DND-41 (cell line): ENCODE results near the gene PABPN1L.

Source experiments
- ATAC-seq: fragments of 200-7000 bp; cut with Tn5 transposase; 3 replicates; pipeline ENCODE4 v1.9.1; 2021; ENCODE audit warnings: low read depth; ENCODE audit not compliant: insufficient read depth
- DNase-seq: peaks from one replicate; pipeline ENCODE4 v3.0.0-alpha.2; 2020
- H2AFZ ChIP-seq: 2 replicates; pipeline ENCODE4 v1.6.0; 2012; ENCODE audit warnings: low read depth, low read length
- H3K27ac ChIP-seq: 2 replicates; pipeline ENCODE4 v1.5.1; 2012; ENCODE audit warnings: low read length, inconsistent platforms
- H3K27me3 ChIP-seq: fragments of 200-600 bp; sonication (generic); 2 replicates; pipeline ENCODE4 v1.6.0; 2012; ENCODE audit warnings: low read length, mild to moderate bottlenecking, inconsistent platforms; ENCODE audit not compliant: insufficient read depth, poor library complexity
- H3K36me3 ChIP-seq: 2 replicates; pipeline ENCODE4 v1.5.1; 2012; ENCODE audit warnings: low read length, inconsistent platforms; ENCODE audit not compliant: insufficient read depth
- H3K4me1 ChIP-seq: 2 replicates; pipeline ENCODE4 v1.5.1; 2012; ENCODE audit warnings: mild to moderate bottlenecking, low read length; ENCODE audit not compliant: insufficient read depth
- H3K4me2 ChIP-seq: 2 replicates; pipeline ENCODE4 v1.6.0; 2012; ENCODE audit warnings: mild to moderate bottlenecking, moderate library complexity, low read length, inconsistent platforms; ENCODE audit not compliant: insufficient read depth
- H3K4me3 ChIP-seq, 2 experiments: fragments of 200-600 bp in 1 of 2; shearing (Covaris generic) in 1 of 2; 2 replicates each; pipeline ENCODE4 v1.5.1; 2012 to 2016; ENCODE audit warnings: inconsistent platforms in 2 of 2, low read length in 2 of 2, mild to moderate bottlenecking in 2 of 2, low read depth in 1 of 2, moderate library complexity in 1 of 2
- H3K79me2 ChIP-seq: 2 replicates; pipeline ENCODE4 v1.6.0; 2012; ENCODE audit warnings: low read length, inconsistent platforms; ENCODE audit not compliant: insufficient read depth
- H3K9ac ChIP-seq: 2 replicates; pipeline ENCODE4 v1.6.0; 2012; ENCODE audit warnings: low read depth, mild to moderate bottlenecking, inconsistent platforms, low read length, moderate library complexity
- H3K9me3 ChIP-seq: 2 replicates; pipeline ENCODE4 v1.5.1; 2012; ENCODE audit warnings: low read length, moderate library complexity, mild to moderate bottlenecking, inconsistent platforms; ENCODE audit not compliant: insufficient read depth, severe bottlenecking
- H4K20me1 ChIP-seq: 2 replicates; pipeline ENCODE4 v1.6.0; 2012; ENCODE audit warnings: low read length; ENCODE audit not compliant: insufficient read depth
- EZH2 ChIP-seq: IDR thresholded peaks from 3 replicates; pipeline ENCODE4 v1.6.1; 2012; ENCODE audit warnings: borderline replicate concordance, low read depth, mild to moderate bottlenecking, moderate library complexity, low read length, inconsistent platforms; ENCODE audit not compliant: severe bottlenecking
- TF ChIP-seq, protein P1 (sequence below): IDR thresholded peaks from 2 replicates; pipeline ENCODE4 v1.5.1; 2012; ENCODE audit warnings: borderline replicate concordance, low read length, moderate library complexity, mild to moderate bottlenecking; ENCODE audit not compliant: poor library complexity, severe bottlenecking; ENCODE audit errors: extremely low read depth

Gene PABPN1L

DNA sequence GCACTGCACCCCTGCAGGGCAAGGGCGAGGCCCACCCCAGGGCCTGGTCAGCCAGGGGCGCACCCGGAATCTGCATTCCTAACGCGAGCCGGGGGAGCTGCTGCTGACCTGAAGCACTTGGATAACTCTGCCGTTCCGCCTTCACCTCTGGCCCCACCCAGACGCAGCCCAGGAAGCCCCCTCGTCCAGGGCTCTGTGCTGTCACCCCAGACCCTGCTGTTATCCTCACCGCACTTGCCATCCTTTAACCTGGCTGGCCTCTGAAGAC, 13.3 kb upstream of the PABPN1L start:
- Histone ChIP-seq H3K4me1 (no peaks in the 10 kb centered on the region), H3K79me2 (no peaks in the 10 kb centered on the region), H3K4me3 (no peak overlapping the region), H2AFZ (no peak overlapping the region), H3K9ac (no peak overlapping the region), H3K4me2 (no peak overlapping the region), H3K27ac (no peak overlapping the region), H4K20me1 (0 out of 2 replicates have a peak, but pooled peaks cover 3% of the 10 kb centered on the region), H3K9me3 (no peaks in the 10 kb centered on the region), H3K36me3 (no peaks in the 10 kb centered on the region), H3K27me3 (no peaks in the 10 kb centered on the region)
- ATAC-seq, result no peak
- no peak for TF ChIP-seq EZH2
- TF ChIP-seq, protein P1, sequence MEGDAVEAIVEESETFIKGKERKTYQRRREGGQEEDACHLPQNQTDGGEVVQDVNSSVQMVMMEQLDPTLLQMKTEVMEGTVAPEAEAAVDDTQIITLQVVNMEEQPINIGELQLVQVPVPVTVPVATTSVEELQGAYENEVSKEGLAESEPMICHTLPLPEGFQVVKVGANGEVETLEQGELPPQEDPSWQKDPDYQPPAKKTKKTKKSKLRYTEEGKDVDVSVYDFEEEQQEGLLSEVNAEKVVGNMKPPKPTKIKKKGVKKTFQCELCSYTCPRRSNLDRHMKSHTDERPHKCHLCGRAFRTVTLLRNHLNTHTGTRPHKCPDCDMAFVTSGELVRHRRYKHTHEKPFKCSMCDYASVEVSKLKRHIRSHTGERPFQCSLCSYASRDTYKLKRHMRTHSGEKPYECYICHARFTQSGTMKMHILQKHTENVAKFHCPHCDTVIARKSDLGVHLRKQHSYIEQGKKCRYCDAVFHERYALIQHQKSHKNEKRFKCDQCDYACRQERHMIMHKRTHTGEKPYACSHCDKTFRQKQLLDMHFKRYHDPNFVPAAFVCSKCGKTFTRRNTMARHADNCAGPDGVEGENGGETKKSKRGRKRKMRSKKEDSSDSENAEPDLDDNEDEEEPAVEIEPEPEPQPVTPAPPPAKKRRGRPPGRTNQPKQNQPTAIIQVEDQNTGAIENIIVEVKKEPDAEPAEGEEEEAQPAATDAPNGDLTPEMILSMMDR, result no peak
- no peak for DNase-seq

DNA sequence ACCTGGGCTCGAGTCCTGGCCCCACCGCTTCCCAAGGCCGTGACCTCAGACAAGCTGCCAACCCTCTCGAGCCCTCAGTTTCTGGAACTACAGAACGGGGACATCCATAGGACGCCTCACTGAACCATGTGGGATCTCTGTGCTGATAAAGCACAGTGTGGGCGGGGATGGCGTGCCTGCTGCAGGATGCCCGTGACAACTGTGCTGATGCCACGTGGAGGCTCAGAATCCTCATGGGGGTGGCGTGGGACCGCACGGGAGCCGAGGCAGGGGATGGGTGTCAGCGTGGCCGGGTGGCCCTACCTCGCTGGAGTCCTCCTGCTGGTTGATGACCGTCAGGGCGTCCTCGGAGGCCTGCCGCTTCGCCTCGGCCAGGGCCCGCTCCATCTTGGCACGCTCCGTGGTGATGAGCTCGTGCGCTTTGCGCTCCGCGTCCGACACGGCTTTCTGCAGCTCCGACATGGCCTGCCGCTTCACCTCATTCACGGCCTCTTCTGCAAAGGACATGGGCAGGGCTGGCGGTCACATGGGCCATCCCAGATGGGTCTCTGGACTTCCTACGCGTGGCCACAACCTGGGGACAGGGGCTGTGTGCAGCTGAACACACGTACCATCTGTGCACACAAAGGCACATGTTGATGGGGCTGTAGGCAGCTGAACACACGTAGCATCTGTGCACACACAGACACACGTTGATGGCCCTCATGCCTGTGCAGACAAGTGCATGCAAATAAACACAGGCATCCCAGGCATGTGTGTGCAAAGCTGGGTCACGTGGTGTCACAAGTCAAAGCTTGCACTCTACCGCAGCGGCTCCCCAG, 12.7 kb upstream of the PABPN1L start:
- no peak overlapping the region for H3K4me2 ChIP-seq
- TF ChIP-seq EZH2, result no peak
- TF ChIP-seq, protein P1, result no peak
- H3K27me3 ChIP-seq, result no peaks in the 10 kb centered on the region
- ATAC-seq, result no peak
- no peak overlapping the region for H3K9ac ChIP-seq
- no peaks in the 10 kb centered on the region for H3K4me1 ChIP-seq
- no peak overlapping the region for H3K27ac ChIP-seq
- H2AFZ ChIP-seq, result no peak overlapping the region
- H4K20me1 ChIP-seq, result 0 out of 2 replicates have a peak, but pooled peaks cover 3% of the 10 kb centered on the region
- no peaks in the 10 kb centered on the region for H3K36me3 ChIP-seq
- H3K9me3 ChIP-seq, result no peaks in the 10 kb centered on the region
- no peaks in the 10 kb centered on the region for H3K79me2 ChIP-seq
- DNase-seq, result no peak
- no peak overlapping the region for H3K4me3 ChIP-seq

GRCh38 chr16:88878356-88878755, 11.9 kb upstream of the PABPN1L start:
- ATAC-seq (no peak), DNase-seq (no peak)
- no peaks in the 10 kb centered on the region for H3K27me3 ChIP-seq

More at GRCh38 chr16:88878356-88878755, 11.9 kb upstream of the PABPN1L start:
- no peak overlapping the region for H2AFZ ChIP-seq
- no peaks in the 10 kb centered on the region for H3K36me3 ChIP-seq
- no peaks in the 10 kb centered on the region for H3K79me2 ChIP-seq
- no peak for TF ChIP-seq EZH2
- TF ChIP-seq, protein P1, result no peak
- no peaks in the 10 kb centered on the region for H3K9me3 ChIP-seq
- no peak overlapping the region for H3K9ac ChIP-seq
- H3K4me3 ChIP-seq, result no peak overlapping the region
- H4K20me1 ChIP-seq, result 0 out of 2 replicates have a peak, but pooled peaks cover 3% of the 10 kb centered on the region
- H3K27ac ChIP-seq, result no peak overlapping the region
- no peaks in the 10 kb centered on the region for H3K4me1 ChIP-seq
- no peak overlapping the region for H3K4me2 ChIP-seq
